GM11168 (cell line): ENCODE data around the gene GLIPR1L1.

Experiments
- in situ Hi-C: fragments of 300-500 bp; cut with MboI; formaldehyde crosslinking; loops from one replicate; pipeline ENCODE4 v1.12.0; 2022; ENCODE audit warnings: low sequenced_read_pairs; ENCODE audit not compliant: unreplicated experiment

Gene GLIPR1L1, protein sequence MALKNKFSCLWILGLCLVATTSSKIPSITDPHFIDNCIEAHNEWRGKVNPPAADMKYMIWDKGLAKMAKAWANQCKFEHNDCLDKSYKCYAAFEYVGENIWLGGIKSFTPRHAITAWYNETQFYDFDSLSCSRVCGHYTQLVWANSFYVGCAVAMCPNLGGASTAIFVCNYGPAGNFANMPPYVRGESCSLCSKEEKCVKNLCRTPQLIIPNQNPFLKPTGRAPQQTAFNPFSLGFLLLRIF

GRCh38 chr12:75334384-75335030 lies at the start of gene GLIPR1L1:
TSS of gene GLIPR1L1 (plus strand) at chr12:75334670. CDS start at chr12:75334729, 59 bp downstream.
- in situ Hi-C loops, result loop anchor here (5.0 kb wide), 1 partner anchor 153 kb away; no protein-coding TSS in a partner anchor

GRCh38 chr12:75288860-75289259 lies 45.6 kb upstream of the GLIPR1L1 start:
- in situ Hi-C loops, result no loop called here

GRCh38 chr12:75289753-75290152 lies 44.7 kb upstream of the GLIPR1L1 start:
- in situ Hi-C loops, result no loop called here

- in situ Hi-C loops, result no loop called here
These were observed 43.5 kb upstream of the GLIPR1L1 start for GRCh38 chr12:75291014-75291413.

DNA sequence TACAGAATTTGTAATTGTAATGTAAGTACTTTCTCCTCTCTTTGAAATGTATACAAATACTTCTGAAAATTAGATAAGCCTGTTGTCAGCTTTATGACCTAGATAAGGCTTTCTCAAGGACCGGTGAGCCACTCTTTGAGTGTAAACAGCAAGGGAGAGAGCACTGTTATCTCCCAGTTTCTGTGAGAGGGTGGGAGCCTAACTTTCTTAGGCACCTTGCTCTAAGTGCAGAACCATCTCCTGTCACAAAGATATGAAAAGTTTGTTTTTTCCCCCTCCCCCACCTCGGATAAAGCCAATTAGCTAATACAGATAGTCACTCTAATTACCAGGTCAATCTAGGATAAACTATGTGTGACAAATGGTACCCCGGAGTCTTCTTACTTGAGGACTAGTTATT lies 40.1 kb upstream of the GLIPR1L1 start:
- in situ Hi-C loops, result no loop called here

GRCh38 chr12:75294797-75295196 lies 39.7 kb upstream of the GLIPR1L1 start:
- in situ Hi-C loops, result no loop called here

DNA sequence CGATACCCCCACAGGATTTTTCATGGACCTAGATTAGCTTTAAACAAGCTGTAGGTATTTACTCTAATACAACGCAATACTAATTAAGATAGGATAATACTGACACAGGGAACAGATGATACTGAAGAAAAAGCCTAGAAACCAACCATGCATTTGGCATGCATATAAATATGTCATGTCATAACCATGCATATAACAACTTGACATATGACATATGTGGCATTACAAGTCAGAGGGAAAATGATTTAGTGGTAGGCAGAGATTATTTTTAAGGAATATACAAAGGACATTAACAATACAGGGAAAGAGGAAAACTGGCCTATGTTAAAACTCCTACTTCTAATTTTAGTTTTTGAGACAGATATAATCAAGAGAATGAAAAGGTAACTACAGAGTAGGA lies 32.2 kb upstream of the GLIPR1L1 start:
- in situ Hi-C loops, result no loop called here

DNA sequence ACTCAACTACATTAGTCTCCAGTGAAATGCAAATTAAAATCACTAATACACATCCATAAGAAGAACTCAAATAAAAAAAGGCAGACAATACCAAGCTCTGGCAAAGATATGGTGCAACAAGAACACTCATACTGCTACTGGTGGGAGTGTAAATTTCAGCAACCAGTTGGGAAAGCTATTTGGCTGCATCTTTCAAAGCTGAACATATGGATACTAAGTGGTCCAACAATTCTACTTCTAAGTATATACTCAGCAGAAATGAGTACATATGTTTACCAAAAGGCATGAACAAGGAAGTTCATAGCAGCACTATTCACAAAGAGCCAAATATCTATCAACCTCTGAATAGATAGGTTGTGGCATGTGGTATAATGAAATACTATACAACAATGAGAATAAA lies 31.7 kb upstream of the GLIPR1L1 start:
- in situ Hi-C loops, result no loop called here

DNA sequence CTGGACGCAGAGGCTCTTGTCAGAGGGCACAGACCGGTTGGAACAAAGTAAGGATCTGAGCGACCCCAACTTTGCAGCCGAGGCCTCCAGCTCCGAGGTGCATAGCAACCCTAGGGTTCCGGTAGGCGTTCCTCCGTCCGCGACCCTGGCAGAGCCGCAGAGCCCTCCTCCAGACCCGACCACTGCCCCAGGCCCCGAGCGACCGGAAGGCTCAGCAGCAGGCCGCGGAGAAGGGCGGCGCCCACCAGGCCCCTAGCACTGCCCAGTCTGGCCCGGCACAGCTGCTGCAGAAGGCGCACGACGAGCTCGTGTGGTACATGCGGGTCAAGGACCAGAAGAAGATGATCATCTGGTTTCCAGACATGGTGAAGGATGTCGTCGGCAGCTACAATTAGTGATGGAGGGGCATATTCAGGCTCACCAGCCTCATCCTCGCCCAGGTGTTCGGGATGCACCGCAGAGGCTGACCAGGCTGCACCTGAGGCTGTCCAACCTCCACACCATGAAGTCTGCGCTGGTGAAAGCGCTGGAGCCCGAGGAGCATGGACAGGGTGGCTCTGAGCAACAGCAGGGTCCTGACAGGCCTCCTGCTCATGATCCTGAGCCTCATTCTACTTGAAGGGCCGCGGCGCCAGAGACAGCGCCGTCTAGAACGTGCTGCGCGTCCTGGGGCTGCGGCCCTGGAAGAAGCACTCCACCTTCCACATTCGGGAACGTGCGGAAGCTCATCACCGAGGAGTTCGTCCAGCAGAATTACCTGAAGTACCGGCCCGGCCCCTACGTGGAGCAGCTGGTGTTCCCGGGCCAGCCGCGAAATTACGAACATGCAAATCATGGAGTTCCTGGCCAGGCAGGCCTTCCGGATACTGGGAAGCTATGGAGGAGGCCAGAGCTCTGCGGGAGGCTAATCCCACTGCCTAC lies 28.8 kb upstream of the GLIPR1L1 start:
- in situ Hi-C loops, result no loop called here

- in situ Hi-C loops, result no loop called here
These were observed 26.2 kb upstream of the GLIPR1L1 start for GRCh38 chr12:75308279-75308678.

GRCh38 chr12:75311369-75311768 lies 23.1 kb upstream of the GLIPR1L1 start:
- in situ Hi-C loops, result no loop called here

- in situ Hi-C loops, result no loop called here
These were observed 19.0 kb upstream of the GLIPR1L1 start for GRCh38 chr12:75315518-75315917.

DNA sequence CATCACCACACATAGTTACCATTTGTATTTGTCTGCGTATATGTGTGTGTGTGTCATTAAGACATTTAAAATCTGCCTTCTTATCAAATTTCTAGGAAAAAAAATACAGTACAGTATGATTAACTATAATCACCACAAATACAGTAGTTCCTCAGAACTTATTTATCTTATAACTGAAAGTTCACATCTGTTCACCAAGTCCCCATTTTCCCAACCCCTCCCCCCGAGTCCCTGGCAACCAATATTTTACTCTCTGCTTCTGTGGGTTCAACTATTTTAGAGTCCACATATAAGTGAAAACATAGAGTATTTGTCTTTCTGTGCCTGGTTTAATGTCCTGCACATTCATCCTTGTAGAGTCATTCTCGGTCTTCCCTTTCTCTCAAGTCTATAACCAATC lies 16.7 kb upstream of the GLIPR1L1 start:
- in situ Hi-C loops, result no loop called here

DNA sequence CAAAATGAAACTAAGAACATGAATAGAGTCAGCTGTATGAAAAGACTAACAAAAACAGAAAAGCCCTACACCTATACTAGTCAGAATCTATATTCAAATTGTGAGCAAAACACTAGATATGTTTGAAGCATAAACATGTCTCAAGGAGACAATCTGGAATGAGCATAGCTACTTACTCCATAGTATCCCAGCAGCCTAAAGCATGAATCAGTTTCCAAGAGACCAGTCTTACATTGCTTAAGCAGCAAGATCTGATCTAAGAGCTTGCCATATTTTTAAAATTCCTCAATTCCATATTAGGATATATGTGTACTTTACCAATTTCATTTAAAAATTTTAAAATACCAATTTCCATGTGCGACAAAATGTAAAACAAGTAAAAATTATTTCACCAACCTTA lies 12.0 kb upstream of the GLIPR1L1 start:
- in situ Hi-C loops, result no loop called here

DNA sequence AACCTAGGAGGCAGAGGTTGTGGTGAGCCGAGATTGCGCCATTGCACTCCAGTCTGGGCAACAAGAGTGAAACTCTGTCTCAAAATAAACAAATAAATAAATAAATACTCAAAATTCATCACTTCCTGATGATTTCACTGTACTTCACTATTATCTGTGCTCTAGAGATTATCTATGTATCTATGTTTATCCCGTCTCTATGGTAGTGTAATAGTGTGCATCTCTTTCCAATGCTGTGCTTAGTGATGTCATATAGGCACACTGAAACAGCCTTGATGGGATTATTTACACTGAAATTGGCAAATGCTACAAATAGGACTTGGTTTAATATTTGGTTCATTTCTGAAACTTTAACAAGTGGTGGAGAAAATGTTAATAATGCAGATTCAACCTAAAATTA lies 10.8 kb upstream of the GLIPR1L1 start:
- in situ Hi-C loops, result no loop called here

DNA sequence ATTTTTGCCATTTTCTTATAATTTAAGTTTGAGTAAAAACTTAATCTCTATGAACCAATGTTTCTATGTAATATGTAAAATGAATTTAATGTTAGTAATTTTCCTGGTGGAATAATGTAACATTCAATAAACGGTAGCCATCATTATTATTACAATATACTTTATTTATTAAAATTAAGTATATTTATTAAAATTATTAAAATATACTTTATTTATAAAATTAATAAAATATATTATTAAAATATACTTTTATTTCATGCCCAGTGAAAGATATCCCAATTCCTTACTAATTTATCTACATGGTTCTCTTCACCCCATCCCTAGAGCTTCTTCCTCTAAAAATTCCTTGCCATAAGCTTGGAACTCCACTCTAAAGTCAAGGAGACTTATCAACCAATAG lies 6.8 kb upstream of the GLIPR1L1 start:
- in situ Hi-C loops, result no loop called here

DNA sequence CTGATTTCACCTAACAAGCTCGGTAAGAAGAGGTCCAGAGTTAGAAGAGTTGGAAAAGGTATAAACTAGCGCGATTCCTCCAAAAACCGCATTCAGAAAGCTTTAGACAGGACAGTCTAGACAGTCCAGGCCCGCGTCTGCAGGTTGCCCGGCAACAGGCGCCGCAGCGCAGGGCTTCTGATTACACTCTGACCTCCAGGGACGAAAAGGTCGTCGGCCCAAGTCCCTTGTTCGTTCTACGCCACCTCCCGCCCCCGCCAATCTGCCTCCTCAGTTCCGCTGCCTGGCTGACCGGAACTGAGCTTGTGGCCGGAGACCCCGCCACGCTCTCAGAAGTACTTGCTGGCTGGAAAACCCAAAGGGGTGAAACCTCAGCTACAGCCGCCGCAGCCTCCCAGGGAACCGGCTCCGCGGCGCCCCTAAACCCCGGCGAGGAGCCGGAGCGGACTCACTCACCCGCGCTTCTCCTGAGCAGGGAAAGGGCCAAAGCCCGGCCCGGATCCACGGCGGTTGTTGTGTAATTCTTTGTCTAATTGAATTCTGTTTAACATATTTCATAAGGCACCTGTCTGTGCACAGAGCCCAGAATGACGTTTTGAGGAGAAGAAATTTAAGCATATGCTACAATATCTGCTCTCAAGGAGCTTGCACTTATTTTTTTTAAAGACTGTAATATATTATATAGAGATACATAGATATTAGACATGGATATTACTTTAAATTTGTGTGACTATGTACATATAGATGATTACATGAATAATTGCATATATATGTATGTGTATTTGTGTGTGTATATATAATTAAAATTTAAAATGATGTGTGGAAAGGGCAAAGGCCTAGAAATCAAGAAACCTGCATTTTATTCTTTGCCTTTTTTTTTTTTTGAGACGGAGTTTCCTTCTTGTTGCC lies 4.3 kb upstream of the GLIPR1L1 start, which contains the start of gene CAPS2:
Gene CAPS2 (minus strand): TSS at position 407 of the 909 bp plus-strand sequence. CDS start 3,826 bp downstream, outside the sequence.
- in situ Hi-C loops, result loop anchor here (5.0 kb wide), 1 partner anchor 157 kb away; no protein-coding TSS in a partner anchor

- in situ Hi-C loops, result no loop called here
These were observed 3.4 kb downstream of the GLIPR1L1 start for GRCh38 chr12:75337905-75338304.

- in situ Hi-C loops, result no loop called here
These were observed 7.4 kb downstream of the GLIPR1L1 start for GRCh38 chr12:75341873-75342272.

GRCh38 chr12:75345531-75345930 lies 11.1 kb downstream of the GLIPR1L1 start:
- in situ Hi-C loops, result no loop called here
